ENCODE data around the gene TESK1.

DNA sequence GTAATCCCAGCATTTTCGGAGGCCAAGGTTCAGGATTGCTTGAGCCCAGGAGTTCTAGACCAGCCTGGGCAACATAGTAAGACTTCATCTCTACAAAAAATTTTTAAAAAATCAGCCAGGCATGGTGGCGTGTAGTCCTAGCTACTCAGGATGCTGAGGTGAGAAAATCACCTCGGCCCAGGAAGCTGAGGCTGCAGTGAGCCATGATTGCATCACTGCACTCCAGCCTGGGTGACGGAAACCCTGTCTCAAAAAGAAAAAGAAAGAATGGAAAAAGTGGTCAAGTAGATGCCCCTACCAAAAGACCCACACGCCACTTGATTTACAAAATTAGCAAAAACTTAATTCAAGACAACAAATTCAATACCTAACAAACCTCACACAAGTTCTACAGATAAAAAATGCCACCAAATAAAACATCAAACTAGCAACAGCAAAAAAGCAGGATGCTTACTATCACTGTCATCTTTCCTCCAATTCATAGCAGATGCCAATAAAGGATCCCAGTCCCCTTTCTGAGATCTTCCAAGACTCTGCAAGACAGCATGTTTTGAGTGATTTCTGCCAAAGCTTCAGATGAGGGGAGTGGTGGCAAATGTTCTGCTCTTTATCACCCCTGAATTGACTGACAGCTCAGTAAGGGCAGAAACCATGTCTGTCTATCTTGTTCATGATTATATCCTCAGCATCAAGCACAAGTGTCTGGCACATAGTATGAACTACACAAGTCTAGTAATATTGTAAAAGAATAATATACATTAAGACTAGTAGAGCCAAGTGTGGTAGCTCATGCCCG, 34.2 kb upstream of the TESK1 start:
- TF ChIP-seq SP1 (IDR thresholded peaks at IDR 0.05) = no peak
- no peak for TF ChIP-seq FOXM1 (IDR thresholded peaks at IDR 0.05; ENCODE audit: borderline replicate concordance)
- no peak for TF ChIP-seq FOXA1 (IDR thresholded peaks at IDR 0.05)
- no peak for TF ChIP-seq FOXK2 (IDR thresholded peaks at IDR 0.05)
- no peak for TF ChIP-seq ELF4 (IDR thresholded peaks at IDR 0.05)
- no peak for TF ChIP-seq CTBP1 (IDR thresholded peaks at IDR 0.05; ENCODE audit: borderline replicate concordance)

Data from HEK293T (cell line).